ENCODE measurements around the gene CKAP5. TPM values are rescaled to one million over a fixed set of nuclear protein-coding genes. Genes with fewer than 3 reads are reported as not detected.

The CKAP5 gene
- total and polyA plus RNA-seq, 10 donors, result 6.5 to 55.4 (median 38.7) TPM

DNA sequence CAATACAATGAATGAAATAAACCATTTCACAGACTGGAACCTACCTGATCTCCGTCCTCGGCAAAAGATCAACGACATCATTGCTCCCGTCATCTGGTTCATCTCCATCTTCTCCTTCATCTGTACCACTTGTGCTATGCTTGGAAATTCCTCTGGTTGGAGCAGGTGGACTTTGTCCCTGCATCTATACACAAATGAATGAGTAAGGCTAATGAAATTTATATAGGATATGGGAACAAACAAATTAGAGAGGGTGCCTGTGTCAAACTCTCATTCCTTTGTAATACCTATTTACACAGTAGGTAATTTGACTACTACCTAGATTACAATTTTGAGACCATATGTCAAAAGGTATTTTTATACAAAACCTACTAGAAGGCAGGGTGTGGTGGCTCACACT lies 67.7 kb downstream of the CKAP5 start:
- H3K27me3 ChIP-seq (replicated peaks in 1 of 7), result no peaks in the 10 kb centered on the region
- H3K4me1 ChIP-seq, result no peaks in the 10 kb centered on the region
- DNase-seq, result no peak
- TF ChIP-seq, protein P1, sequence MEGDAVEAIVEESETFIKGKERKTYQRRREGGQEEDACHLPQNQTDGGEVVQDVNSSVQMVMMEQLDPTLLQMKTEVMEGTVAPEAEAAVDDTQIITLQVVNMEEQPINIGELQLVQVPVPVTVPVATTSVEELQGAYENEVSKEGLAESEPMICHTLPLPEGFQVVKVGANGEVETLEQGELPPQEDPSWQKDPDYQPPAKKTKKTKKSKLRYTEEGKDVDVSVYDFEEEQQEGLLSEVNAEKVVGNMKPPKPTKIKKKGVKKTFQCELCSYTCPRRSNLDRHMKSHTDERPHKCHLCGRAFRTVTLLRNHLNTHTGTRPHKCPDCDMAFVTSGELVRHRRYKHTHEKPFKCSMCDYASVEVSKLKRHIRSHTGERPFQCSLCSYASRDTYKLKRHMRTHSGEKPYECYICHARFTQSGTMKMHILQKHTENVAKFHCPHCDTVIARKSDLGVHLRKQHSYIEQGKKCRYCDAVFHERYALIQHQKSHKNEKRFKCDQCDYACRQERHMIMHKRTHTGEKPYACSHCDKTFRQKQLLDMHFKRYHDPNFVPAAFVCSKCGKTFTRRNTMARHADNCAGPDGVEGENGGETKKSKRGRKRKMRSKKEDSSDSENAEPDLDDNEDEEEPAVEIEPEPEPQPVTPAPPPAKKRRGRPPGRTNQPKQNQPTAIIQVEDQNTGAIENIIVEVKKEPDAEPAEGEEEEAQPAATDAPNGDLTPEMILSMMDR (IDR thresholded peaks at IDR 0.05 in 8 of 11, conservative IDR thresholded peaks at IDR 0.05 in 3 of 11), result no peak
- TF ChIP-seq POLR2AphosphoS5 (IDR thresholded peaks at IDR 0.05) (no peak), POLR2A (IDR thresholded peaks at IDR 0.05) (no peak)
- H3K9me3 ChIP-seq, result no peaks in the 10 kb centered on the region
- no peak overlapping the region for H3K4me3 ChIP-seq
- no peak overlapping the region for H3K27ac ChIP-seq
- WGBS, 5 donors, result 94 to 98% (median 97%) methylated on average over 4 of the region's 4 CpGs
- peaks cover 0 to 98% (median 69%) of the 10 kb centered on the region in 6 donors for H3K36me3 ChIP-seq
- intact Hi-C loops (cut with DNase I; ENCODE audit: low total_unique reads), result no loop called here

- 98 to 100% (median 100%) methylated on average over 2 of the region's 2 CpGs for WGBS, 5 donors
- no peaks in the 10 kb centered on the region for H3K4me1 ChIP-seq
- no peak for DNase-seq
- no peak overlapping the region for H3K4me3 ChIP-seq
- intact Hi-C loops (cut with DNase I; ENCODE audit: low total_unique reads), result no loop called here
- TF ChIP-seq, protein P1 (IDR thresholded peaks at IDR 0.05 in 8 of 11, conservative IDR thresholded peaks at IDR 0.05 in 3 of 11), result no peak
- TF ChIP-seq POLR2A (IDR thresholded peaks at IDR 0.05) (no peak), POLR2AphosphoS5 (IDR thresholded peaks at IDR 0.05) (no peak)
- no peaks in the 10 kb centered on the region for H3K9me3 ChIP-seq
- peaks cover 0 to 98% (median 61%) of the 10 kb centered on the region in 6 donors for H3K36me3 ChIP-seq
- H3K27ac ChIP-seq, result no peak overlapping the region
- H3K27me3 ChIP-seq (replicated peaks in 1 of 7), result no peaks in the 10 kb centered on the region
Observed at GRCh38 chr11:46776878-46777277, 69.2 kb downstream of the CKAP5 start.

DNA sequence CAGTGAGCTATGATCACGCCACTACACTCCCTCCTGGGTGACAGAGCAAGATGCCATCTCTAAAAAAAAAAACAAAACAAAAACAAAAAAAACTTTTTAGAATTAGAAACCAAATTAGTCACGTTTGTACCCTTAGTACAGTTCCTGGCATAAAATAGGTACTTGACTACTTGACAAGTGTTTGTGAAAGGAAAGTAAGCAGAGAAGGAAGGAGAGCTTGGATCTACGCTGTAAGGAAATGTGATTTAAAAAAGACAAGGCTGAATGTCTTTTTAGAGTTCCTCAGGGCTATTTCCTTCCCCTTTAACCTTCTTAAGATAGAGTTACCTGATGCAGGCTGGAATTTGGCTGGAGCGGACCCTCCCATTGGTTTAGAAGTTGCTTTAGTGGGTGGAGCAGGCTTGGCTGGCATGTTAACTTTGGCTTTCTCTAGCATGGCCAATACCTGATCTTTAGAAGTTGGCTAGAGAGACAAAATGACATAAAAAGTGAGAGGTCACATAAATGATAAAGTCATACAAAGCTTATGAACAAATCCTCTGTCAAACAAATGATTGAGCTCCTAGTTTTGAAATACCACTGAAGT lies 76.4 kb downstream of the CKAP5 start:
- Histone ChIP-seq H3K4me1 (no peaks in the 10 kb centered on the region), H3K36me3 (peaks cover 2 to 100% (median 58%) of the 10 kb centered on the region in 6 donors), H3K4me3 (no peak overlapping the region), H3K27ac (no peak overlapping the region), H3K27me3 (replicated peaks in 1 of 7) (no peaks in the 10 kb centered on the region), H3K9me3 (no peaks in the 10 kb centered on the region)
- intact Hi-C loops (cut with DNase I; ENCODE audit: low total_unique reads), result no loop called here
- no peak for TF ChIP-seq POLR2AphosphoS5 (IDR thresholded peaks at IDR 0.05)
- no peak for TF ChIP-seq POLR2A (IDR thresholded peaks at IDR 0.05)
- TF ChIP-seq, protein P1 (IDR thresholded peaks at IDR 0.05 in 8 of 11, conservative IDR thresholded peaks at IDR 0.05 in 3 of 11), result no peak
- no peak for DNase-seq
- 88 to 98% (median 92%) methylated on average over 4 of the region's 4 CpGs for WGBS, 5 donors

DNA sequence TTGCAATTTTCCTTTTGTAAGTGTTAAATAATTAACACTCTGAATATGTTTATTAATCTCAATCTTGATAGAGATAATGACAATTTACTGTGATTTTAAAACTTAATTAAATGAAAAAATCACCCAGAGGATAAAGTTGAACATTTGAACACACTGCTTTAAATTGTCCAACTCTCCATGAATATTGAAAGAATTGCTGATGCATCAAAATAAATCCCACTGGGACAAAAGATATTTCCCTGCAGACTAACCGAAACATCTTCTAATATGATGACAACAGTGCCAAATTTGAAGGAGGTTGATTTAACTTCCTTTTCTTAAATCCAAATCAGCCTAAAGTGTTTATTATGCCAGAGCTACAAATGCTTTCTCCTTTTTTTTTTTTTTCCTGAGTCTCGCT lies 79.4 kb downstream of the CKAP5 start:
- H3K36me3 ChIP-seq, result peaks cover 6 to 100% (median 71%) of the 10 kb centered on the region in 6 donors
- intact Hi-C loops (cut with DNase I; ENCODE audit: low total_unique reads), result no loop called here
- H3K27ac ChIP-seq, result no peak overlapping the region
- H3K9me3 ChIP-seq, result no peaks in the 10 kb centered on the region
- no peak for TF ChIP-seq POLR2A (IDR thresholded peaks at IDR 0.05)
- TF ChIP-seq, protein P1 (IDR thresholded peaks at IDR 0.05 in 8 of 11, conservative IDR thresholded peaks at IDR 0.05 in 3 of 11), result no peak
- no peak for TF ChIP-seq POLR2AphosphoS5 (IDR thresholded peaks at IDR 0.05)
- no peak overlapping the region for H3K4me3 ChIP-seq
- 94 to 100% (median 96%) methylated on average over 2 of the region's 2 CpGs for WGBS, 5 donors
- H3K27me3 ChIP-seq (replicated peaks in 1 of 7), result no peaks in the 10 kb centered on the region
- DNase-seq, result no peak
- no peaks in the 10 kb centered on the region for H3K4me1 ChIP-seq
